Activated CD8-positive, alpha-beta memory T cell treated with anti-CD3 and anti-CD28 coated beads, Interleukin-2, amount 50 U/mL, for 24 hours (primary cell): Measurements from ENCODE around the gene PROX1.

Experiments used
- DNase-seq: peaks from one replicate; pipeline ENCODE4 v3.0.0-alpha.2; 2020; ENCODE audit errors: extremely low read depth

Gene PROX1

GRCh38 chr1:213987927-213988506, at the start of gene PROX1:
PROX1 (plus strand) TSS chr1:213987973; CDS start chr1:213996536, 8,563 bp downstream.
- DNase-seq = no peak

GRCh38 chr1:213938776-213939175, 49.0 kb upstream of the PROX1 start:
- DNase-seq = no peak

GRCh38 chr1:213939888-213940287, 47.9 kb upstream of the PROX1 start:
- no peak for DNase-seq

GRCh38 chr1:213940947-213941346, 46.8 kb upstream of the PROX1 start:
- DNase-seq = no peak

GRCh38 chr1:213942061-213942460, 45.7 kb upstream of the PROX1 start:
- no peak for DNase-seq

- no peak for DNase-seq
These were observed 40.5 kb upstream of the PROX1 start for GRCh38 chr1:213947200-213947801.

- DNase-seq = no peak
These were observed 35.9 kb upstream of the PROX1 start for GRCh38 chr1:213951876-213952275.

GRCh38 chr1:213953806-213954205, 34.0 kb upstream of the PROX1 start:
- DNase-seq = no peak

- DNase-seq = no peak
These were observed 31.4 kb upstream of the PROX1 start for GRCh38 chr1:213956295-213956770.

- DNase-seq = no peak
These were observed 29.4 kb upstream of the PROX1 start for GRCh38 chr1:213958346-213958745.

- DNase-seq = no peak
These were observed 26.8 kb upstream of the PROX1 start for GRCh38 chr1:213960963-213961362.

- DNase-seq = no peak
These were observed 25.3 kb upstream of the PROX1 start for GRCh38 chr1:213962508-213962907.

GRCh38 chr1:213966122-213966521, 21.7 kb upstream of the PROX1 start:
- no peak for DNase-seq

- no peak for DNase-seq
These were observed 19.5 kb upstream of the PROX1 start for GRCh38 chr1:213968146-213968825.

GRCh38 chr1:213969958-213970555, 17.7 kb upstream of the PROX1 start:
- DNase-seq = no peak

- DNase-seq = no peak
These were observed 15.6 kb upstream of the PROX1 start for GRCh38 chr1:213972141-213972540.

- DNase-seq = no peak
These were observed 14.6 kb upstream of the PROX1 start for GRCh38 chr1:213973129-213973528.

GRCh38 chr1:213976665-213977485, 10.9 kb upstream of the PROX1 start:
- DNase-seq = no peak

GRCh38 chr1:213977486-213977842, 10.3 kb upstream of the PROX1 start:
- DNase-seq = no peak

- DNase-seq = no peak
These were observed 9.9 kb upstream of the PROX1 start for GRCh38 chr1:213977909-213978308.

GRCh38 chr1:213979751-213980586, 7.8 kb upstream of the PROX1 start:
- DNase-seq = no peak
